ENCODE results near the gene AASDHPPT.

The AASDHPPT gene

DNA sequence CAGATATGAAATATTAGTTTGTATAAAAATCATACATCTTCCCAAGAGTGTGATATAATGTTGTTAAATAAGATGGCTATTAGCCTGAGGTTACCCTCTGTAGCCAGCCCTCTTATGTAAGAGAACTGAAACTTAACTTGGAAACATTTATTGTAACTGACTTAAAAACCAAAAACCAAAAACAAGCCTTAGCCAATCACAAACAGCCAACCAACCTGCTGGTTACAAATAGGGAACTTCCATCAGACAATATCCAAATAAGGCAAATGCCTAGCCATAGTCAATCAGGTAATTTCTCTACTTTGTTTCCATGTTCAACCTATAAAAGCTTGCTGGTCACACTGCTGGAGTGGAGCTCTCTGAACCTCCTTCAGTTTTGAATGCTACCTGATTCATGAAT lies 14.5 kb upstream of the AASDHPPT start:
- peaks cover 6% of the 10 kb centered on the region for H3K36me3 Mint-ChIP-seq (ENCODE audit: low read depth)
- intact Hi-C loops (cut with micrococcal nuclease): no loop called here
- no peak overlapping the region for H3K4me3 Mint-ChIP-seq
- no peaks in the 10 kb centered on the region for H3K9me3 Mint-ChIP-seq
- H3K27ac Mint-ChIP-seq: no peak overlapping the region
- H3K27me3 Mint-ChIP-seq: no peaks in the 10 kb centered on the region
- peaks cover 5% of the 10 kb centered on the region for H3K4me1 Mint-ChIP-seq (ENCODE audit: low read depth)

DNA sequence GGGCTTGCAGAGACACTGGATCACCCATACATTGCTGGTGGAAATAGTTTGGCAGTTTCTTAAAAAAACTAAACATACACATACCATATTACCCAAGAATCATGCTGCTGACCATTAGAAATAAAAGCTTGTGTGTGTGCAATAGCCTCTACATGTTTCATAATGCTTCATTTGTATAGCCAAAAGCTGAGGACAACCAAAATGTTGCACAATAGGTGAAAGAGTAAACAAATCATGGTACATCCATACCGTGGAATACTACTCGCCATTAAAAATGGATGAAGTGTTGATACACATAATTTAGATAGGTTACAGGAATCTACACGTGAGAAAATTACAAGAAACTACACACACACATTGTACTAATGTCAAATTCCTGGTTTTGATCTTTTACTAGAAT lies 6.9 kb upstream of the AASDHPPT start:
- intact Hi-C loops (cut with micrococcal nuclease): no loop called here
- Mint-ChIP-seq H3K4me1 (ENCODE audit: low read depth) (peaks cover 6% of the 10 kb centered on the region), H3K27ac (no peak overlapping the region), H3K27me3 (no peaks in the 10 kb centered on the region), H3K4me3 (no peak overlapping the region), H3K36me3 (ENCODE audit: low read depth) (no peaks in the 10 kb centered on the region), H3K9me3 (no peaks in the 10 kb centered on the region)

DNA sequence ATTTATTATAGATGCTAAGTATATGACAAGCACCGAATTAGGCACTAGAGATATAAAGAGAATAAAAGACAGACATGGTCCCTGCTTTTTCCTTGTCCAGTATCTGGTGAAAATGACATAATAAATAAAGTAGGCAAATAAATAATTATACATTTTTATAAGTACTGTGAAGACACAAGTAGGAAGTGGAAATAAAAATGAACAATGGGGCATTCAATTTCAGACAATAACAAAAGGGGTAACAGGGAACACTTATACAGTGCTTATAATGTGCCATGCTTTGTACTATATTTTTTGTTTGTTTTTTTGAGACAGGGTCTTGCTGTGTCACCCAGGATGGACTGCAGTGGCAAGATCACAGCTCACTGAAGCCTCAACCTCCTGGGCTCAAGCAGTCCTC lies 4.7 kb upstream of the AASDHPPT start:
- intact Hi-C loops (cut with micrococcal nuclease): no loop called here
- no peaks in the 10 kb centered on the region for H3K27me3 Mint-ChIP-seq
- H3K9me3 Mint-ChIP-seq: no peaks in the 10 kb centered on the region
- peaks cover 14% of the 10 kb centered on the region for H3K4me1 Mint-ChIP-seq (ENCODE audit: low read depth)
- H3K36me3 Mint-ChIP-seq (ENCODE audit: low read depth): peaks cover 13% of the 10 kb centered on the region
- no peak overlapping the region for H3K4me3 Mint-ChIP-seq
- H3K27ac Mint-ChIP-seq: no peak overlapping the region

DNA sequence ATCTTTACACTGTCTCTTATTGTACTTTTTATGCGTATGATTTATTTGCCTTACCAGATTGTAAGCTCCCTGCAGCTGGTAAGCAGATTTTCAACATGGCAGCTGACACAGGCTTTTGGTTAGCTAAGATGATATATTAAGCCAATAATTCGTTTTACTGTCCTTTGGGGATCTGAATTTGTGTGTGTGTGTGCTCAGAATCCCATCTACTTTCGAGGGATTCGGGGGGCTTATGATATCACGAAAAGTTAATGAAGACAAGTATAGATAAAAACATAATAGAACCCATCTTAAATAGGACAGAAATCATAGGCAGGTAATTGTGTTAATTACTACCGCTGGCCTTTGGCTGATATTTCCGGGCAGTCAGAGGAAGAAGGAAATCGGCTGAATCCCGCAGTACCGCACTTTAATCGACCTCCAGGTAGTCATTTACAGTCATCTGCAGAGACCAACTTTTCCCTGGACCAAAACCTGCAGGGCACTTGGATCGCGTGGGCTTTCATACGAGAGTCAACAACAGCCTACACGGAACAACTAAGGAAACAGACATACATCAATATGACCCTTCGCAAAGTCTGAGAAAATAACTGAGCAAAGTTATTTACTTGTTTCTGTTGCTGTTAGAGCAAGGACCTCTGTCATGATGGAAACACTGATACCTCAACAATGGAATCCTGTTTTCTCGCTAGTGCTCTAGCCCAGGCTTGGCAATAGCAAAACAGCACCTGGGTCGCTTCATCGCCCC lies 1.1 kb upstream of the AASDHPPT start:
- Mint-ChIP-seq H3K4me3 (peak overlapping the region; percentile 96), H3K36me3 (ENCODE audit: low read depth) (peaks cover 32% of the 10 kb centered on the region), H3K9me3 (no peaks in the 10 kb centered on the region), H3K27ac (peak overlapping the region; percentile 96), H3K4me1 (ENCODE audit: low read depth) (peaks cover 24% of the 10 kb centered on the region), H3K27me3 (no peaks in the 10 kb centered on the region)
- intact Hi-C loops (cut with micrococcal nuclease): no loop called here

DNA sequence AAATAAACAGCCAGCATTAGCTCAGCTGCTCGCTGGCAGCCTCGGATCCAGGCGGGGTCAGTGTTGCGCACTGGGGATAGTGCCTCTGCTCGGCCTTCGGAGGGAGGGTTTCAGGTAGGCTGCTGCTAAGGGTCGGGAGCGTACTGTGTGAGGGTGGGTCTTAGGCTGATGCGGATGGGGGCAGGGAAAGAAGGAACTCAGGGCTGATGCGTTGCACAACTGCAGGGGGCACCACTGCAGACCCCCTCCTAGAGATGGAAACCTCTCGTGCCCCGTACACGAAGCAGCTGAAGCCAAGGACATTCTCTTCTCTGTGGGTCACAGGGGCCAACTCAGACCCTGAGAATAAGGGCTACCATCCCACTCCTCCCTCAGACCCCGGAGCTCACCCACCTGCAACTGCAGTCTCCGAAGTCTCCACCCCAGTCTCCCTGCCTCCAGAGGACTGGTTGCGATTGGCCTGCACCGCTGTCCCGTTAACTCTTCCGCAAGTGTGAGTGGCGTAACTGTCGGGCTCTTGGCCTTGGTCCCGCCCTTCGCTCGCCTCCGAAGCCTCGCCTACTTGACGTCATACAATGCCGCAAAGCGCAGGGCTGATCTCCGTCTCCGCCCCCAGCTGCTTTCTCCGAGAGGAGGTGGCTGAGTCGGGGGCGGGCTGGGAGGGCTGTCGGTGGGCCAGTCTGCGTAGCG lies 398 bp upstream of the AASDHPPT start, which contains the start of gene KBTBD3:
KBTBD3 (minus strand) TSS at position 429 of the 690 bp plus-strand sequence. CDS start 18,250 bp downstream, outside the sequence.
- H3K27me3 Mint-ChIP-seq: no peaks in the 10 kb centered on the region
- peaks cover 39% of the 10 kb centered on the region for H3K36me3 Mint-ChIP-seq (ENCODE audit: low read depth)
- intact Hi-C loops (cut with micrococcal nuclease): loop anchor here (1.0 kb wide), 1 partner anchor 55 kb away; the partner anchor contains the start of gene MSANTD4
- peak within 1 kb of the TSS; percentile 96 for H3K27ac Mint-ChIP-seq
- peak within 1 kb of the TSS; percentile 96 for H3K4me3 Mint-ChIP-seq
- no peaks in the 10 kb centered on the region for H3K9me3 Mint-ChIP-seq
- H3K4me1 Mint-ChIP-seq (ENCODE audit: low read depth): peaks cover 30% of the 10 kb centered on the region

DNA sequence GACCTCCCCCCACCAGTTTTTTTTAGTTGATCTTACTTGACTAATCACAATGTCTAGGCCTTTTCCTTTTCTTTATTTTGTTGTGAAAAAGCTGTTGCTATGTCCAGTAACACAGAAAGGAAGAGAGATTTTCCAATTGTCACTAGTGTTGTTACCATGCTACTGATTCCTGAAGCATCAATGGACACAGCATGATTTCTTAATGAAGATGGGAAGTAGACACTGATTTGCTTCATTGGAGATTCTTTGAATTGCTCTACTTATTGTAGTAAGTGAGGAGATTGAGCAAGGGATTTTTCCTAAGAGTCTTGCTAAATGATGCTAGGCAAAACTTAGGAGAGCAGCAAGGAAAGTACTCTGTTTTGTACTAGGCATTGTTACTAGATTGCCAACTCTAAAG lies 4.6 kb downstream of the AASDHPPT start:
- H3K9me3 Mint-ChIP-seq: no peaks in the 10 kb centered on the region
- peaks cover 29% of the 10 kb centered on the region for H3K4me1 Mint-ChIP-seq (ENCODE audit: low read depth)
- no peak overlapping the region for H3K4me3 Mint-ChIP-seq
- H3K36me3 Mint-ChIP-seq (ENCODE audit: low read depth): peaks cover 67% of the 10 kb centered on the region
- no peak overlapping the region for H3K27ac Mint-ChIP-seq
- intact Hi-C loops (cut with micrococcal nuclease): no loop called here
- no peaks in the 10 kb centered on the region for H3K27me3 Mint-ChIP-seq

DNA sequence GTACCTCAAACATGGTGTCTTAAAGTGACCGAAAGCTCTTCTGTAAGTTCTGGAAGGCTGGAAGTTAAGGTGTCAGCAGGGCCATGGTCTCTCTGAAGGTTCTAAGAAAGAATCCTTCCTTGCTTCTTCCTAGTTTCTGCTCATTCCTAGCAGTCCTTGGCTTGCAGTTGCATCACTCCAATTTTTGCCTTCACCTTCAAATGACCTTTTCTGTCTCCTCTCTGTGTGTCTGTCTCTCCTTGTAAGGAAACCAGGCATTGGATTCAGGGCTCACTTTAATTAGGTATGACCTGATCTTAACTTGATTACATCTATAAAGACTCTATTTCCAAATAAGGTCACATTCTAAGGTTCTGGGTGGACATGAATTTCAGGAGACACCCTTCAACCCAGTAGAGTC lies 8.7 kb downstream of the AASDHPPT start:
- Mint-ChIP-seq H3K9me3 (no peaks in the 10 kb centered on the region), H3K4me1 (ENCODE audit: low read depth) (peaks cover 22% of the 10 kb centered on the region), H3K27me3 (no peaks in the 10 kb centered on the region), H3K4me3 (no peak overlapping the region), H3K27ac (no peak overlapping the region), H3K36me3 (ENCODE audit: low read depth) (peaks cover 45% of the 10 kb centered on the region)
- intact Hi-C loops (cut with micrococcal nuclease): no loop called here

DNA sequence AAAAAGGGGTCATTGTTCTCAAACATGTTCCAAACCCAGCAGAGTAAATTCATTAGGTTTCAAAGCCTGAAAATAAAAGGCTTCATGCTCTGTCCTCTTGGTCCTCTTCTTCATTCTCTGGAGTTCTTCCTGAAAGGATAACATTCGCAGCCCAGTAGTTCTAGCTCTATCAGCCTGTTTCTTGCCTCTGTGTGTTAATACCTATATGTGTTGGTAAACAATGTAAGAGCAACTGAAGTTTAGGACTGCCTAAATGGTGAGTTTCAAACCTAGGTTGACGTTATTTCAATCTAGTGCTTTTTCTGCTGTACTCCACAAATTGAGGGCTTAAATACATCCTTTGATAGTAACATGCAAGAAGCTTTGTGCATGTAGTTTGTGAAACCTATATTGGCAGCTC lies 9.4 kb downstream of the AASDHPPT start:
- Mint-ChIP-seq H3K4me3 (no peak overlapping the region), H3K9me3 (no peaks in the 10 kb centered on the region), H3K27ac (no peak overlapping the region), H3K36me3 (ENCODE audit: low read depth) (peaks cover 45% of the 10 kb centered on the region), H3K4me1 (ENCODE audit: low read depth) (peaks cover 16% of the 10 kb centered on the region), H3K27me3 (no peaks in the 10 kb centered on the region)
- intact Hi-C loops (cut with micrococcal nuclease): no loop called here

DNA sequence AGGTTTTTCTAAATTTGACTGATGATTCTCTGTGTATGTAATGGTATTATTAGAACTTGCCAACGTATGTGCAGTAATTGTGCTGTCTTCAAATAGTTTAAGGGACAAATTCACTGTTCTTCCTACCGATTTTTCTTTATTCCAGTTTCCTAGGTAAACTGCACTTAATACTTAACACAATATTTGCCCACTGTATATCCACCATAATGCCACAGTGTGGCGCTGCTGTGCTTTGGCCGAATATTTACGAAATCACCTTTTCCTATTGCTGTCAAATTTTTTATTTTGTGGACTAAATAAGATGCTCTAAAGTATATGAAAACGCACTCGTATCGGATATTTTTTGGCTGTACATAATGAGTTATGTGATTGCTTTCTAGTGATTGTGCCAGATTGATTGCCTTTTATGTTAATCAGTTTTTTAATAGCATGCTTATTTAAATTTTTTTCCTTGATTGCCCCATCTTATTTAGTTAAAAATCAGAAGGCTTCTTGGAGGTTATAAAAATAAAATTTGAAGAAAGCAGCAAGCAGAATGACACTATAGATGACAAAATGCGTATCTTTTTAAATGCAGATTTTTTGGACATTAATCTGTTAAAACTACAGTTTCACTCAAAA lies 10.5 kb downstream of the AASDHPPT start:
- Mint-ChIP-seq H3K4me1 (ENCODE audit: low read depth) (peaks cover 11% of the 10 kb centered on the region), H3K27ac (no peak overlapping the region), H3K36me3 (ENCODE audit: low read depth) (peaks cover 45% of the 10 kb centered on the region), H3K4me3 (no peak overlapping the region), H3K27me3 (no peaks in the 10 kb centered on the region), H3K9me3 (no peaks in the 10 kb centered on the region)
- intact Hi-C loops (cut with micrococcal nuclease): no loop called here

DNA sequence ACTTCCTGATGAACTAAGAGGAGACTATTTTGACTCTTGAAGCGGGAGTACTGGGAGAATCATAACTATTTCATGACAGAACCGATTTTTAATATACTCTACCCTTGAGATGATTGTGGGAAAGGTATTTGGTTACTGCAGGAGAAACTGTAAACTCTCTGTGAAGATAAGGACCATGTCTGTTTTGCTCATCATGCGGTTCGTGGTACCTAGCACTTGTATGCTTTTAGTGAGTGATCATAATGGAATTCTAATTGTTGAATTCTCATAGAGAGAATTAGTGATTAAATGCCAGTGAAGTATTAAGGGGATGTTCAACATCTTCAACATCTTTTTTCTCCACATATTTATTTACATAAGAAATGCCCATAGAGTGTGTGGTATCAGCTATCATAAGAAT lies 11.4 kb downstream of the AASDHPPT start:
- H3K27ac Mint-ChIP-seq: no peak overlapping the region
- H3K36me3 Mint-ChIP-seq (ENCODE audit: low read depth): peaks cover 44% of the 10 kb centered on the region
- intact Hi-C loops (cut with micrococcal nuclease): no loop called here
- H3K4me1 Mint-ChIP-seq (ENCODE audit: low read depth): peaks cover 11% of the 10 kb centered on the region
- H3K27me3 Mint-ChIP-seq: no peaks in the 10 kb centered on the region
- no peak overlapping the region for H3K4me3 Mint-ChIP-seq
- H3K9me3 Mint-ChIP-seq: no peaks in the 10 kb centered on the region

DNA sequence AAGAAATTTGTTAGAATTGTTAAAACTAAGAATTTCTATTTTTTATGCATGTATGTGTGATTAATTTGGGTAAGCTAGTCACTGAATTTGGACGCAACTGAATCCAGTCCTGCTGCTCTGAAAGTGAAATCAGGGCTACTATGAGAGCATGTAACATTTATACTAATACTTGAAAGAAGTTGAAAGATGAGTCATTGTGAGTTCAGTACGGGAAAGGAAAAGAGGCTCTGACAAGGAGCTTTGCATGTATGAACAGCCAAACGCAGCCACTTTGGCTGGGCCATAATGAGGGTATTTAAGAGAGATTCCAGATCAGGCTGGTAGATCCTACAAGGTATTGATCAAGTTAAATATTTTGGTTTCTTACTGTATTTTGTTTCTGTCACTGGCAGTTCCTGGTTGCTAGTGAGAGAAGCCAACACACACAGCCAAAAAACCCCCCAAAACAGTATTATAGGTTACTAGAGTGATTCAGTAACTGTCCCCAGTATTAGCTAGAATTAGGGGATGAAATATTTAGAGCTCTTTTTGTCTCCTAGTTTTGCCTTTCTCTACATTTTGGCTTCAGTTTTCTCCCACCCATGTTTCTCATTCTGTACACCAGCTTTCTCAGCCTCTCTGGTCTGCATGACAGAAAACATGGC lies 14.1 kb downstream of the AASDHPPT start:
- no peaks in the 10 kb centered on the region for H3K9me3 Mint-ChIP-seq
- peaks cover 4% of the 10 kb centered on the region for H3K4me1 Mint-ChIP-seq (ENCODE audit: low read depth)
- no peaks in the 10 kb centered on the region for H3K27me3 Mint-ChIP-seq
- no peak overlapping the region for H3K27ac Mint-ChIP-seq
- peaks cover 47% of the 10 kb centered on the region for H3K36me3 Mint-ChIP-seq (ENCODE audit: low read depth)
- H3K4me3 Mint-ChIP-seq: no peak overlapping the region
- intact Hi-C loops (cut with micrococcal nuclease): no loop called here

DNA sequence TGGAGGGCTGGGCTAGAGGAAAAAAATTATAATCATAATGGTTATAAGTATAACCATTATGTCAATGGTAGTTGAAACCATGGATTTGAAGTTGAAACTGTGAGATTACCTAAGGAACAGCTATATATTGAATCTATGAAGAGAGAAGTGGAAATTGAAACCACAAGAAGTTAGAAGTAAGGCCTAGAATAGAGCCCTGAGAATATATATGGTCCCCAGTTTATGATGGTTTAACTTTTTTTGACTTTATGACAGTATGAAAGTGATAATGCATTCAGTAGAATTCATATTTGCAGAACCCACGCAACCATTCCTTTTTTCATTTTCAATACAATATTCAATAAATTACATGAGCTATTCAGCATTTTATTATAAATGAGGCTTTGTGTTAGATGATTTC lies 15.0 kb downstream of the AASDHPPT start:
- no peak overlapping the region for H3K4me3 Mint-ChIP-seq
- no peak overlapping the region for H3K27ac Mint-ChIP-seq
- intact Hi-C loops (cut with micrococcal nuclease): no loop called here
- H3K9me3 Mint-ChIP-seq: no peaks in the 10 kb centered on the region
- no peaks in the 10 kb centered on the region for H3K4me1 Mint-ChIP-seq (ENCODE audit: low read depth)
- H3K36me3 Mint-ChIP-seq (ENCODE audit: low read depth): peaks cover 53% of the 10 kb centered on the region
- H3K27me3 Mint-ChIP-seq: no peaks in the 10 kb centered on the region

DNA sequence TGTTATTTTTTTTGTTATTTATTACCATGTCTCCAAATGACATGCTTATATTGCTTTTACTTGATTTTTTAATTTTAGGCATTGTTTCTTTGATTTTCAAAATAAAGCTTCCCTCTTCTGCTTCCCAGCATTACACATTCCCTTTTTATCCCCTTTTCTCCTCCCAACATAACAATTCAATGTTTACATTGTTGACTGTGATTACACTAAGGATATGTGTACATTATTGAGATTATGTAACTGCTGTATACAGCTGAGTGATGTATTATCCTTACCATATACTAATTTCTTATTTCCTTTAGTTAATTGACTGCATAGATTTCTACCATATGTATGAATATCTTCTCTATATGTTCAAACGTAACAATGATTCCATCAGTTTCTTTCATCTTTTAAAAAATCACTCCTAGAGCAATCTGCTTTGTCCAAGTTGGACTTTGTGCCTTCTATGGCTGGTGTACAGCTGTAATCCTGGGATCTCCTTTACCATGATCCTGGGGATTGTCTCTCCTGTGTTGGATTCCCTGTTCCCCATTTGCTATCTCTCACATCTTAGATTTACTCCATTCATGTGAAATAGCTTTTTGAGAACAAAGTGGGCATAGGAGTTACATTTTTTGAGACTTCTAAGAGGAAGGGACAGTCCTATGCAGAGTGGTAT lies 21.6 kb downstream of the AASDHPPT start:
- intact Hi-C loops (cut with micrococcal nuclease): no loop called here
- peaks cover 44% of the 10 kb centered on the region for H3K36me3 Mint-ChIP-seq (ENCODE audit: low read depth)
- H3K27ac Mint-ChIP-seq: no peak overlapping the region
- no peak overlapping the region for H3K4me3 Mint-ChIP-seq
- no peaks in the 10 kb centered on the region for H3K9me3 Mint-ChIP-seq
- no peaks in the 10 kb centered on the region for H3K27me3 Mint-ChIP-seq
- H3K4me1 Mint-ChIP-seq (ENCODE audit: low read depth): no peaks in the 10 kb centered on the region
